ENCODE data around the gene LONP2.

GRCh38 chr16:48194828-48195556 is 49.1 kb upstream of the LONP2 start:
- TF ChIP-seq CTCF (IDR thresholded peaks at IDR 0.05; ENCODE audit: insufficient read depth, low read depth, low read length): no peak
- no peak for TF ChIP-seq EZH2 (IDR thresholded peaks at IDR 0.05; ENCODE audit: insufficient read depth, low read length)

Data from astrocyte (in vitro differentiated cells and primary cell).